NCI-H2107 treated with DMSO at 0.1 percent for 48 hours (cell line): ENCODE measurements around the gene TRAF4.

ENCODE experiments used
- DNase-seq: peaks from one replicate; lab custom pipeline; 2025; ENCODE audit not compliant: unreplicated experiment; lab: John Stamatoyannopoulos, UW

Gene TRAF4

GRCh38 chr17:28745786-28746411 lies 2.1 kb downstream of the TRAF4 start:
- DNase-seq: no peak

GRCh38 chr17:28746611-28747050 lies 2.8 kb downstream of the TRAF4 start:
- DNase-seq: peak; percentile 56

GRCh38 chr17:28747051-28747691 lies 3.4 kb downstream of the TRAF4 start:
- no peak for DNase-seq

- no peak for DNase-seq
Observed at GRCh38 chr17:28747801-28748750, 4.3 kb downstream of the TRAF4 start.

GRCh38 chr17:28748852-28749515 lies 5.2 kb downstream of the TRAF4 start:
- no peak for DNase-seq

GRCh38 chr17:28749516-28750177 lies 5.8 kb downstream of the TRAF4 start:
- DNase-seq: no peak

GRCh38 chr17:28750178-28751047 lies 6.6 kb downstream of the TRAF4 start:
- peak; percentile 86 for DNase-seq

GRCh38 chr17:28751600-28752366 lies 8.0 kb downstream of the TRAF4 start:
- no peak for DNase-seq

- no peak for DNase-seq
Observed at GRCh38 chr17:28755486-28755885, 11.7 kb downstream of the TRAF4 start.

- no peak for DNase-seq
Observed at GRCh38 chr17:28756049-28756804, 12.4 kb downstream of the TRAF4 start.

GRCh38 chr17:28758411-28759121 lies 14.8 kb downstream of the TRAF4 start:
- no peak for DNase-seq

- DNase-seq: no peak
Observed at GRCh38 chr17:28759256-28759865, 15.6 kb downstream of the TRAF4 start.

- no peak for DNase-seq
Observed at GRCh38 chr17:28760601-28761562, 17.1 kb downstream of the TRAF4 start.

- DNase-seq: no peak
Observed at GRCh38 chr17:28763137-28763799, 19.5 kb downstream of the TRAF4 start.

GRCh38 chr17:28763804-28764266 lies 20.0 kb downstream of the TRAF4 start:
- DNase-seq: peak; percentile 63
